Ovary (tissue), 9 donors: ENCODE data around the gene FAM184A. TPM values are rescaled to one million over a fixed set of nuclear protein-coding genes. Genes with fewer than 3 reads are reported as not detected.

Experiments
- DNase-seq, 5 donors: peaks; one replicate each; pipeline ENCODE4 v3.0.0-alpha.2; 2019 to 2020
- H3K27ac ChIP-seq, 2 donors: fragments of 200-600 bp; one replicate each; pipeline versions ENCODE4 v1.5.1 to v1.8.0; 2019 to 2022
- H3K27me3 ChIP-seq: fragments of 200-600 bp; one replicate; pipeline ENCODE4 v1.8.0; 2022
- H3K36me3 ChIP-seq: fragments of 200-600 bp; sonication (generic); one replicate; pipeline ENCODE4 v1.5.1; 2019
- H3K4me1 ChIP-seq: one replicate; pipeline ENCODE4 v1.8.1; 2013; ENCODE audit warnings: mild to moderate bottlenecking, moderate library complexity; ENCODE audit not compliant: insufficient read depth
- H3K4me3 ChIP-seq: fragments of 200-600 bp; sonication (generic); one replicate; pipeline ENCODE4 v1.5.1; 2017
- H3K9me3 ChIP-seq, 2 donors: fragments of 200-600 bp in 1 of 2; sonication (generic) in 1 of 2; one replicate each; pipeline versions ENCODE4 v1.5.1 to v1.8.1; 2013 to 2019; ENCODE audit warnings: mild to moderate bottlenecking in 1 of 2, moderate library complexity in 1 of 2
- EP300 ChIP-seq: sonication (generic); formaldehyde crosslinking; IDR thresholded peaks from one replicate; pipeline ENCODE4 v1.6.1; 2017; ENCODE audit warnings: antibody characterized with exemption
- POLR2A ChIP-seq: fragments of 450-650 bp; IDR thresholded peaks from one replicate; pipeline ENCODE4 v1.6.1; 2017; ENCODE audit warnings: antibody characterized with exemption, mild to moderate bottlenecking, moderate library complexity
- WGBS, 3 donors: extraction: QIAGEN DNeasy Blood & Tissue Kit in 1 of 3; methylation state at CpG; one replicate each; pipeline versions ENCODE4 v1.1.5 to v1.1.7; 2013 to 2017; 5-methylcytosine and 5-hydroxymethylcytosine counted together
- intact Hi-C, 4 donors: fragments of 100-400 bp; cut with DNase I; formaldehyde crosslinking; loops; one replicate each; pipeline versions ENCODE4 v1.11.0 to v1.15.1; 2022 to 2023
- polyA plus RNA-seq, 2 donors: library from polyadenylated mRNA; stranded (reverse); fragments of 200-250 nt in 1 of 2; fragments of 350-450 nt in 1 of 2; fragmentation: Illumina TruSeq in 1 of 2; extraction: RNeasy Lipid Tissue Mini Kit (QIAGEN cat#74804) in 1 of 2; gene quantifications; one replicate each; pipeline ENCODE4 v1.2.3, GENCODE V29; 2013 to 2014
- total RNA-seq, 7 donors: library from RNA; depleted of rRNA in 2 of 7; stranded (reverse); fragments of >200 nt in 2 of 7; fragmentation: NEBNext Ultra II Directional in 3 of 7; extraction: Animal tissue kit (Norgen Biotek cat#: 25700) in 3 of 7; gene quantifications; one replicate each; pipeline versions ENCODE4 v1.1.0 to v1.2.4, GENCODE V29; 2016 to 2023
- TF ChIP-seq, protein P1 (sequence below), 3 donors: fragments of 450-650 bp in 2 of 3; fragments of 200-600 bp in 1 of 3; IDR thresholded peaks; one replicate each; pipeline versions ENCODE4 v1.5.1 to v1.8.0; 2016 to 2022; ENCODE audit warnings: antibody characterized with exemption in 3 of 3, mild to moderate bottlenecking in 1 of 3
- donor health status: DM: no; HTN: no; CAD: no; lungs with moderate emphysema.
- donor health status: DM: no; HTN: no; CAD: no.
- donor health status: Bipolar disorder and iron deficiency.
- donor health status: DM: yes; HTN: yes; CAD: no.
- donor health status: DM: no; HTN: no; CAD: no.
- donor health status: DM: yes; HTN: yes; CAD: no.

FAM184A gene
- total and polyA plus RNA-seq, 9 donors: 2.8 to 10.8 (median 6.5) TPM

- DNase-seq: no peak
- TF ChIP-seq, protein P1, sequence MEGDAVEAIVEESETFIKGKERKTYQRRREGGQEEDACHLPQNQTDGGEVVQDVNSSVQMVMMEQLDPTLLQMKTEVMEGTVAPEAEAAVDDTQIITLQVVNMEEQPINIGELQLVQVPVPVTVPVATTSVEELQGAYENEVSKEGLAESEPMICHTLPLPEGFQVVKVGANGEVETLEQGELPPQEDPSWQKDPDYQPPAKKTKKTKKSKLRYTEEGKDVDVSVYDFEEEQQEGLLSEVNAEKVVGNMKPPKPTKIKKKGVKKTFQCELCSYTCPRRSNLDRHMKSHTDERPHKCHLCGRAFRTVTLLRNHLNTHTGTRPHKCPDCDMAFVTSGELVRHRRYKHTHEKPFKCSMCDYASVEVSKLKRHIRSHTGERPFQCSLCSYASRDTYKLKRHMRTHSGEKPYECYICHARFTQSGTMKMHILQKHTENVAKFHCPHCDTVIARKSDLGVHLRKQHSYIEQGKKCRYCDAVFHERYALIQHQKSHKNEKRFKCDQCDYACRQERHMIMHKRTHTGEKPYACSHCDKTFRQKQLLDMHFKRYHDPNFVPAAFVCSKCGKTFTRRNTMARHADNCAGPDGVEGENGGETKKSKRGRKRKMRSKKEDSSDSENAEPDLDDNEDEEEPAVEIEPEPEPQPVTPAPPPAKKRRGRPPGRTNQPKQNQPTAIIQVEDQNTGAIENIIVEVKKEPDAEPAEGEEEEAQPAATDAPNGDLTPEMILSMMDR (IDR thresholded peaks at IDR 0.05): no peak
- Histone ChIP-seq H3K27ac (no peak overlapping the region), H3K9me3 (no peaks in the 10 kb centered on the region), H3K27me3 (no peaks in the 10 kb centered on the region), H3K36me3 (no peaks in the 10 kb centered on the region), H3K4me3 (no peak overlapping the region), H3K4me1 (no peaks in the 10 kb centered on the region)
- intact Hi-C loops: no loop called here
Measured at GRCh38 chr6:119043783-119044182, 34.7 kb downstream of the FAM184A start.

DNA sequence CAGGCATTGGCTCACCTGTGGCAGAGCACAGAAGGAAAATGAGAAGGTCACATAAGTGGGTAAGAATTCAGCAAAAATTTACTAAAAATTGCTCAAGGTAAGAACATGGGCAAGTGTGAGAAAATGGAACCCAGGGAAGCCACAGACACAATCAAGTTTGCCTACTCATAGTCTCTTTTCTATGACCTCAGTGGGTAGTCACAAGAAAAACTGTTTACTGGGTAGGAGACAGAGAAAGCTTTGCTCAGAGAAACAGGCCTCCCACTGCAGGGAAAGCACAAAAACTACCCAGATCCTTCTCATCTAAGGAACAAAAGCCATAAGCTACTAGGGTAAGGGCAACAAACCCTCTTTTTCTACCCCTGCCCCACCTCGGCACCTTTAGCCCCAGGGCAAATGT lies 35.2 kb downstream of the FAM184A start:
- Histone ChIP-seq H3K4me1 (no peaks in the 10 kb centered on the region), H3K27me3 (no peaks in the 10 kb centered on the region), H3K4me3 (no peak overlapping the region), H3K36me3 (no peaks in the 10 kb centered on the region), H3K27ac (no peak overlapping the region), H3K9me3 (no peaks in the 10 kb centered on the region)
- no peak for TF ChIP-seq EP300
- no peak for TF ChIP-seq POLR2A
- TF ChIP-seq, protein P1 (IDR thresholded peaks at IDR 0.05): no peak
- DNase-seq: no peak
- WGBS, 3 donors: 95 to 100% (median 96%) methylated on average over 1 of the region's 1 CpG
- intact Hi-C loops: no loop called here

DNA sequence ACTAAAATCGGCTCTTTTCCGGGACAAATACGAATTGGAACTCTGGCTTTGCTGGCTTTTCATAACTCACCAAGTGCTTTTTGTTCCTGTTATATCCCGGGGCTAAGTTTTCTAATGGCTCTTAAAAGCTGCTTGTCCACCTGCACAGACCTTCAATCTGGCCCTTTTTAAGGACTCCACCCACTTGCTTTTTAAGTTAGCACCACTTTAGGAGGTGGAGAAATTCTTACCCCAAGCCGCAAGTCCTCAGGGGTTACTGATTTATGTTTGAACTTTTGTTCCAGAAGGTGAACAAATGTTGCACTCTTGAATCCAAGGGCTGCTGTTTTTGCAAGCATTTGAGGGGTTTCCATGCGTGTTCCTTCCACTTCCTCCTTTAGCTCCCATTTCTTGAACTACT lies 37.8 kb downstream of the FAM184A start:
- 75 to 86% (median 81%) methylated on average over 6 of the region's 6 CpGs for WGBS, 3 donors
- DNase-seq: no peak
- intact Hi-C loops: no loop called here

GRCh38 chr6:119040229-119040628 lies 38.2 kb downstream of the FAM184A start:
- Histone ChIP-seq H3K27me3 (no peaks in the 10 kb centered on the region), H3K4me1 (peaks cover under 1% of the 10 kb centered on the region), H3K4me3 (no peak overlapping the region), H3K27ac (no peak overlapping the region), H3K36me3 (no peaks in the 10 kb centered on the region), H3K9me3 (no peaks in the 10 kb centered on the region)
- TF ChIP-seq, protein P1 (IDR thresholded peaks at IDR 0.05): no peak
- TF ChIP-seq POLR2A: no peak
- TF ChIP-seq EP300: no peak
- WGBS, 3 donors: 93 to 97% (median 94%) methylated on average over 8 of the region's 8 CpGs
- intact Hi-C loops: no loop called here
- DNase-seq: no peak

More for the DNA sequence above, 37.8 kb downstream of the FAM184A start:
- H3K4me3 ChIP-seq: no peak overlapping the region
- no peaks in the 10 kb centered on the region for H3K9me3 ChIP-seq
- no peaks in the 10 kb centered on the region for H3K27me3 ChIP-seq
- no peaks in the 10 kb centered on the region for H3K36me3 ChIP-seq
- H3K4me1 ChIP-seq: no peaks in the 10 kb centered on the region
- H3K27ac ChIP-seq: no peak overlapping the region
- TF ChIP-seq POLR2A (no peak), EP300 (no peak)
- TF ChIP-seq, protein P1 (IDR thresholded peaks at IDR 0.05): no peak
